Measurements from ENCODE around the gene PHTF2.
A peak's percentile ranks its signal among the peaks of the same experiment; 100 is the strongest.

PHTF2 gene

GRCh38 chr7:77885155-77885554 is 86.6 kb downstream of the PHTF2 start:
- DNase-seq, result no peak

GRCh38 chr7:77887567-77887966 is 89.0 kb downstream of the PHTF2 start:
- DNase-seq, result no peak

DNA sequence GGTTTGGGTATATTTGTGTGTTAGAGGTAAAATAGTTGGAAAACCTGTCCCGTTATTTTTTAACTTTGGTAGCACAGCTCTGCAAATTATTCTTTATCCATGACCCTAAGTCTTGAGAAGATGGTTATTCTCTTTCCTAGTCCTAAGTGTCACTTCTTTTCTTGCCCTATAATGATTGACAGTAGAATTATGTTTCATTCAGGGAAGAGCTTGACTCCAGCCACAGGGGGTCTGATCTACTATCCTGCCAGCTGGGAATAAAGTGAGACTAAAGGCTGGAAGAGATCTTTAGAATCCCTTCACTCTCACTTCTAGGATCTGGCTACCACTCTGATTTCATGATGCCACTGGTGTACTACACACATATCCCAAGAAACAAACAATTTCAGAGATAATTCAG is 90.4 kb downstream of the PHTF2 start:
- no peak for DNase-seq

- no peak for DNase-seq
These were observed 95.2 kb downstream of the PHTF2 start for GRCh38 chr7:77893813-77894212.

- DNase-seq, result no peak
These were observed 96.1 kb downstream of the PHTF2 start for GRCh38 chr7:77894574-77895091.

DNA sequence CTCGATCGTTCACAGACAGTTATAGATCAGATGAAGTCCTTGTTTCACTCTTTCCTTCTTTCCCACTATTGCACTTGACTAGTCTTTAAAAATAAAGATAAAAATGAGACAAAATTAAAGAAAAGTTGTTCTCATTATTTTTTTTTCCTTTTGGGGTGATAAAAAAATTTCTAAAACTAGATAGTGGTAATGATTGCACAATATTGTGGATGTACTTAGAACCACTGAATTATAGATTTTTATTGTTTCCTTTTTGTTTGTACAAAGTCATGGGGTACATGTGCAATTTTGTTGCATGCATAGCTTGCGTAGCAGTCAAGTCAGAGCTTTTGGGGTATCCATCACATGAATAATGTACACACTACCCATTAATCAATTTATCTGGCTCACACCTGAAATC is 97.3 kb downstream of the PHTF2 start:
- DNase-seq, result no peak

DNA sequence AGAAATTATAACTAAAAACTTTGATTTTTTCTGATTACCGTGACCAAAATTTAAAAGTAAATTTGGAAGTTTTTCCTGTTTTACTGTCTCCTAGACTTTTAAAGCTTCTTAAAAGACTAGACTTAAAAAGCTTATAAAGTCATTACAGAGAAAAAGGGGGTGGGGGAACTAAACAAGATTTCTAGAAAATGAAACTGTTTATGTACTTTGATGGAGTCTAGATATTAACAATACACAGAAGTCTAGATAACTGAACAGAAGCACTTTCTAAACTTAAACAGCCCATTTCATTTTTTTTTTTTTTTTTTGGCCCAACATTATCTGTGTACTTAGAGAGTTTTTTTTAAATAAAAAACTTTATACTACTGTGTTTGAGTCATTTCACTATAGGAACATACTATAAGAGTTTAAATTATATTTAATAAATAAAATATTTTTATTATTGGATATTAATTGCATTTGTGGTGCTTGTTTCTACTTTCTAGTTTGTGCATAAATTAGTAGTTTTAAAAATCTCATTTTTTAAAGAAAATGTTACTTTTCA is 98.5 kb downstream of the PHTF2 start:
- no peak for DNase-seq

DNA sequence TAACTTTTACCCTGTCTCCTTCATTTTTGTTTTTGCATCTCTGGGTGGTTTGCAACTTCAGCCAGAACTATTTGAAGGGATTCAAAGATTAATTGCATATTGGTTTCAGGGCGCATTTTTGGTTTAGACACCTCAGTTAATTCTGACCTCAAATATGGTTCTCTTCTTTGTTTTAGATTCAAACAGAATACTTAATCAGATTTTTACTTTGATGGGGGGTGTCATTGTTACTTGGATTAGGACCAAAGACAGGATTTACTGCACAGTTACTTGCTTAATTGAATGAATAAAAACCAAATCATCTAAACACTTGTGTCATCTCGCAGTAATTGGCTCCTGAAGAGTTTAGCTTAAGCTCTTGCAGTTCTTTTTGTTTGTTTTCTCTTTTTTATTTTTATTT is 100.9 kb downstream of the PHTF2 start:
- DNase-seq, result no peak

- DNase-seq, result no peak
These were observed 105.0 kb downstream of the PHTF2 start for GRCh38 chr7:77903597-77903996.

DNA sequence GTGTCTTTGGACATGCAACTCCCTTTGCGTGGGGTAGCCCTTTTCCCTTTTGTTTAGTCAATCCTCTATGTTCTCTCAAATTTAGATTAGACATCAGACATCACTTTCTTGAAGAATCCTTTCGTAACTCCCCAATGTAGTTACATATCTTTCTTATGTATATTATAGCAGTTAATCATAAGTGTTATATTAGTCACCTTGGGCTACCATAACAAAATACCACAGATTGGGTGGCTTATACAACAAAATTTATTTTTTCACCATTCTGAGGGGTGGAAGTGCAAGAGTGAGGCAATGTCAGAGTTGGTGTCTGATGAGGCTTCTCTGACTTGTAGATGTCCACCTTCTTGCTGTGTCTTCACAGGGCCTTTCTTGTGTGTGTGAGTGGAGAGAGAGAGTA is 105.7 kb downstream of the PHTF2 start:
- no peak for DNase-seq

DNA sequence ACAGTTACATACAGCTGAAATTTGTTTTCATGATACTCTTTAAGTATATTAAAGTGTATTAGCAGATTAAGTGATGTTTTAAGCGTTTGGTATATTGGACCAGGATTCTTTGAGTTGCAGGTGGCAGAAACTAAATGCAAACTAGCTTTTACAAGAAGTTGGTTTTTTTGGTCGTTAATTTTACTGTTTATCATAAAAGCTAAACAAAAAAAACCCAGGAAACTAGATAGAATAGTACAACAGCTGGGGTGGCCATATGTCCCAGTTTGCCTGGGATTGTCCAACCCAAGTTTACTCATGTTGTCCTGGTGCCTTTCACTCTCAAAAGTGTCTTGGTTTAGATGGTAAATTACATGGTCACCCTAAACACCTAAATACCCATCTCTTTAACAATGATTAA is 108.7 kb downstream of the PHTF2 start:
- DNase-seq, result no peak

DNA sequence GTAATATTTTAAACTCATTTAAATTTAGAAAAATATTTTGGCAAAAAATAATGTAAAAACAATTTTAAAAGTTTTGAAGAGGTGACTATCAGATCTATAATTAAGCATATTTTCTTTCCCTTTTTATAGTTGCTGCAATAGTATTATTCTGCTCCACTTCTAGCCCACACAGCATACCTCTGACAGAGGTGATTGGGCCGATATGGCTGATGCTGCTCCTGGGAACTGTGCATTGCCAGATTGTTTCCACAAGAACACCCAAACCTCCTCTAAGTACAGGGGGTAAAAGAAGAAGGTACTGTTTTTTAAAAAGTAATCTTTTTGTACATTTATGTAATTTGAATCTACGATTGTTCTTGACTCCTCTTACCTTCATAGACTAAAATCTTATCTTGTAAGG is 110.1 kb downstream of the PHTF2 start:
- no peak for DNase-seq

DNA sequence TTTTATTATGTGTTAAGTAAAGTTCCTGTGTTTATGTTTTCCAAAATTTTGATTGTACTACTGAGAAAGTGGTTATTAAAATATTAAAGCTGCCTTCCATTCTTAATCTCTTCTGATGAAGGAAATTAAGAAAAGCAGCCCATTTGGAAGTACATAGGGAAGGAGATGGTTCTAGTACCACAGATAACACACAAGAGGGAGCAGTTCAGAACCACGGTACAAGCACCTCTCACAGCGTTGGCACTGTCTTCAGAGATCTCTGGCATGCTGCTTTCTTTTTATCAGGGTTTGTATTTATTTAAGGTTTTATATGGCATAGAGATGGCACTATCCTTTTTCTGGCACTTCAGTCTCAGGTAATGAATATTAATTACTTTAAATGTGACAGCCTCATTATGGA is 111.6 kb downstream of the PHTF2 start:
- no peak for DNase-seq

GRCh38 chr7:77912293-77912692 is 113.7 kb downstream of the PHTF2 start:
- DNase-seq, result no peak

- DNase-seq, result no peak
These were observed 115.5 kb downstream of the PHTF2 start for GRCh38 chr7:77913977-77914607.

GRCh38 chr7:77917500-77918262 is 119.1 kb downstream of the PHTF2 start:
- DNase-seq, result peak; percentile 18

- DNase-seq, result no peak
These were observed 120.1 kb downstream of the PHTF2 start for GRCh38 chr7:77918676-77919075.

GRCh38 chr7:77923419-77923818 is 124.8 kb downstream of the PHTF2 start:
- no peak for DNase-seq

DNA sequence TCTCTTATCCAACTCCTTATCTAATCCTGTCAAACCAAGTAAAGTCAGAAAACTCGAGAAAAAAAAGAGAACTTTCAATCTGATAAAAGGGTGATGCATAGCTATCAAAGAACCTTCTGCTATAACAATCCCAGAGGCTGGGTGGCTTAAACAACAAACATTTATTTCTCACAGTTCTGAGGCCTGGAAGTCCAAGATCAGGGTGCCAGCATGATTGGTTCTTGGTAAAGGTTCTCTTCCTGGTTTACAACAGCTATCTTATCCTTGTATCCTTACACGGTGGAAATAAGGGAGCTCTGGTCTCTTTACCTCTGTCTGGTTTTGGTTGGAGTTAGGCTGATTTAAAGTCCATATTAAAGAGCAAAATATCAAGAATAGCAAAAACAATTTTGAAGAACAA is 131.9 kb downstream of the PHTF2 start:
- DNase-seq, result no peak

DNA sequence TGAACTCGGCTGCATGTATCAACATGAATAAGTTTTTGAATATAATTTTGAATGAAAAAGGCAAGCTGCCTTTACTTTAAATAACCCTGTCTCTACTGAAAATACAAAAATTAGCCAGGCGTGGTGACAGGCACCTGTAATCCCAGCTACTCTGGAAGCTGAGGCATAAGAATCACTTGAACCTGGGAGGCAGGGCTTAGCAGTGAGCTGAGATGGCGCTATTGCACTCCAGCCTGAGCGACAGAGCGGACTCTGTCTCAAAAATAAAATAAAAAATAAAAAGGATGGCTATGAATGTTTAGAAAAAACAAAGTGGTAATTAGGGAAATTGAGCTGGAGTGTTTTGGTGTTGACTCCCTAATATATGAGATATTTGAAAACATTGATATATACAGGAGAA is 133.3 kb downstream of the PHTF2 start:
- no peak for DNase-seq

- DNase-seq, result no peak
These were observed 134.8 kb downstream of the PHTF2 start for GRCh38 chr7:77933394-77933793.

- no peak for DNase-seq
These were observed 137.2 kb downstream of the PHTF2 start for GRCh38 chr7:77935652-77936348.

DNA sequence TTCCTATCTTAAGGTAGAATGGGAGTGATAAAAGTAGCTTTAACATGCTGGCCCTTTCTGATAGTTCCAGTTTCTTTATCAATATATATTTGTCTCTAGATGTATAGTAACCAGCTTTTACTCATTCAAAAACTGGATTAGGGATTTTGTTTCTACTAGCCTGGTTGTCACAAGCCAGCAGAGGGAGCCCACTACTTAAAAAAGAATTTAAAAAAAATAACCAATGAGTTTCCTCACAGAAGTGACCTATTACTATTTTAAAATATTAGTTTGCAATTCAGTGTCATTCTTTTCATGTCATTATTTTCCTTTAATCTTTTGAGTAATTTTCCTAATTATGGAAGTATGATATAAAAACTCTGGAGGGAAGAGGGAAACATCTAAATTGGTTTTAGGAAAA is 142.1 kb downstream of the PHTF2 start:
- DNase-seq, result no peak

DNA sequence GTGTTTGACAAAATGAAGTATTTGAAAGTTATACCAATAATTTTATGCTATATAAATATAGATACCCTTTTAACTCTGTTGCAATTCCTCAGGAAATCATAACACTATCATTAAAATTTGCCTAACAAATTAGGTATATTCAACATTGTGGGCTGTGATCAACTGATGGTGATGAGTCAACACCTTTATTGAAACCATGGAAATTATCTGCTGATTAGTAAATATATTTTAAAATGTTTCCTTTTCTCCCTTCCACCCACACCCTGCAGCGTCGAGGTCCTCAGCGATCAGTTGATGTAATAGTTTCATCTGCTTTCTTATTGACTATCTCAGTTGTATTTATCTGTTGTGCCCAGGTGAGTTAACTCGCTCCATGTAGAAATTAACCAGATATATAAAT is 143.9 kb downstream of the PHTF2 start:
- no peak for DNase-seq

Data from NCI-H1436 treated with DMSO at 0.1 percent for 48 hours (cell line).